GM18867 (cell line): ENCODE results near the gene ALPK3.

ENCODE experiments used
- ATAC-seq: cut with Tn5 transposase; IDR thresholded peaks from one replicate; pipeline ENCODE4 v1.9.1; 2021; ENCODE audit warnings: mild to moderate bottlenecking, moderate library complexity; ENCODE audit not compliant: unreplicated experiment

Gene ALPK3

GRCh38 chr15:84822653-84823281, 5.6 kb downstream of the ALPK3 start:
- ATAC-seq = no peak

GRCh38 chr15:84823282-84823878, 6.2 kb downstream of the ALPK3 start:
- ATAC-seq = no peak

GRCh38 chr15:84824260-84825007, 7.3 kb downstream of the ALPK3 start:
- no peak for ATAC-seq

DNA sequence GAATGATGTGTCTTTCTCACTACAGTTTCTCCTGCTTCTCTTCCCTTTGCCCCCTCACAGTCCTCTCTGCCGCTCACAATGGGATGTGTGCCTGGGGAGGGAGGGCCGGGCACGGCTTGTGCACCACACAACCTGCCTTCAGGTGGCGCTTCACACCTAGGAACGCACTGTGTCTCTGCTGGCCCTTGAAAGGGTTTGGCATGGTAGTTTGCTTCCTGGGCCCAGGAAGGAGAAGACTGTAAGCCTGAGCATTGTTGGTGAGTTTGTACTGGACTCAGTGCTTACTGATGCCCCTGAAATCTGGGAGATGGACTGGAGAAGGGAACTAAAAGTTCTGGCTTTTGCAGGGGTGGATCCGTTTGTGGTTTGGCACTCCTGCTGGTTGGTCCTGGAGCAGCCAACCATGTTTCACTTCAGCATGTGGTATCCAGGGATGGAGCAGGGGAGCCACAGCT, 9.2 kb downstream of the ALPK3 start:
- ATAC-seq = no peak

DNA sequence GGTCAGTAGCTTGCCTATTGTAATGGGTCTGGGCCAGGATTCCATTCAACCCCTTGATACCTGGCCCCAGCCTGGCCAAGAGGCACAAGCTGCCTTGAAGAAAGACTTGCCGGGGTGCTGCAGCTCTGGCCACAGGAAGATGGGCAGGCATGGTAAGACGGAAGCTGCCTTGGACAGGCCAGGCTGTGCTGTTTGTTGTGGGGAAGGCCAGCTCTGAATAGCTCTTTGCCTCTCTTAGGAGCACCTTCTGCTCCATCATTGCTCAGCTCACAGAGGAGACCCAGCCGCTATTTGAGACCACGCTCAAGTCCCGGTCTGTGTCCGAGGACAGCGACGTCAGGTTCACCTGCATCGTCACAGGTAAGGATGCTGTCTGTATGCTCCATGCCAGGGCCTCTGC, 10.1 kb downstream of the ALPK3 start:
- no peak for ATAC-seq

GRCh38 chr15:84828086-84828908, 11.1 kb downstream of the ALPK3 start:
- ATAC-seq = no peak

GRCh38 chr15:84829428-84829827, 12.3 kb downstream of the ALPK3 start:
- no peak for ATAC-seq

DNA sequence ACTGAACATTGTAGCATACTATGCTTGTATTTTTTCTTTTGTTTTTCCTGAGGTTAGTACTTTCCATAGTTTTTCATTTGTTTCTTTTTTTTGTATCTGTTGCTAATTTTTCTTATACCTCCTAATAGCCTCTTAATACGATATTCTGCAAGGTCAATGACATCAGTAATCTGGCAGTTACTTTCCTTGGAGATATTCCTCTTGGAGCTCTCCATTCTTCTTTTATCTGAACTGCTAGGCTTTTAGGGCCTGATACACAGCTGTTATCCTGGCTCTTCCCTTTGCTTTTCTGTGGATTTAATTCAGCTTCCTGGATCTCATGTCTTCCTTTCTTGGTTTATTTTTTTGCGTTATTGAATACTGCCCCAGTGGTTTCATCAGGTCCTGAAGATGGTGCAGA, 12.9 kb downstream of the ALPK3 start:
- ATAC-seq = no peak

GRCh38 chr15:84831028-84831427, 13.9 kb downstream of the ALPK3 start:
- ATAC-seq = no peak

DNA sequence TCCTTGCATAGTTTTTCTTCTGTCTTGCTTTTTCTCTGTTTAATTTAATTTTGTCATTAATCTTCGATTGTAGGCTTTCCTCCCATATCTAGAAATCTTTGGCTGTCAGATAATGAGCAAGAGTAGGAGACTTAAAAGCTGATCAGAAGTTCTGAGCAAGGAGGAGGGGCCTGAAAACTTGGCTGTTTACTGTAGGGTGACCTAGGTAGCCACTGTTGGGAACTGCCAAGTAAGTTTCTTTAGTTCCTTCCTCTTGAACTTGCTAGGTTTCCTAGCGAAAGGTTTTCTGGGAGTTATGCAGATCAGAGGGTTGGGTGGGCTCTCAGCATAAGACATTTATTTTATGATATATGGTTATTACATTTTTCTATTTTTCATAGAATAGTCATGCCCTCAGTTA, 14.5 kb downstream of the ALPK3 start:
- no peak for ATAC-seq

- no peak for ATAC-seq
These were observed 15.4 kb downstream of the ALPK3 start for GRCh38 chr15:84832448-84833040.

GRCh38 chr15:84833447-84834228, 16.5 kb downstream of the ALPK3 start:
- no peak for ATAC-seq

- ATAC-seq = no peak
These were observed 17.2 kb downstream of the ALPK3 start for GRCh38 chr15:84834229-84834955.

DNA sequence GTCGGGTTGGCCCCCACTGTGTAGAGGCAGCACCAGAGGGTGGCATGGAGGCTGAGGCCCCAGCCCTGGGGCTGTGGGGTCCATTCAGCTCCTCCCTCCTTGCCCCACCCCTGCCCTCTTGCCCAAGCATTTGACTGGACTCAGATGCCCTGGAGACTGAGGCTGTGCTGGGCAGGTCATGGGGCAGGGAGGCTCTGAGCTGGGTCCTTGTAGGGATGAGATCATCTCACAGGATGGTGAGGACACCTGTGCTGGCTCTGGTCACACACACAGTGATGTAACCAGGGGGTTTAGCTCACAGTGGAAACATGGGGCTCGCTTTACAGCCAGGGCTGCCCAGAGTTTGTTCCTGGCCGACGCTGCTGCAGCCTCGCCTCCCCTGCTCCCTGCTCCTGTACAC, 17.8 kb downstream of the ALPK3 start:
- ATAC-seq = no peak

GRCh38 chr15:84835661-84836337, 18.6 kb downstream of the ALPK3 start:
- ATAC-seq = no peak

GRCh38 chr15:84836844-84837243, 19.7 kb downstream of the ALPK3 start:
- ATAC-seq = no peak

DNA sequence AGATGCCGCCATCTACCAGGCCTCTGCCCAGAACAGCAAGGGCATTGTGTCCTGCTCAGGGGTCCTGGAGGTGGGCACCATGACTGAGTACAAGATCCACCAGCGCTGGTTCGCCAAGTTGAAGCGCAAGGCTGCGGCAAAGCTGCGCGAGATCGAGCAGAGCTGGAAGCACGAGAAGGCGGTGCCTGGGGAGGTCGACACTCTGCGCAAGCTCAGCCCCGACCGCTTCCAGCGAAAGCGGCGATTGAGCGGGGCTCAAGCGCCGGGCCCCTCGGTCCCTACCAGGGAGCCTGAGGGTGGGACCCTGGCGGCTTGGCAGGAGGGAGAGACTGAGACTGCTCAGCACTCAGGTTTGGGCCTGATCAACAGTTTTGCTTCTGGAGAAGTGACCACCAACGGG, 22.6 kb downstream of the ALPK3 start:
- no peak for ATAC-seq

DNA sequence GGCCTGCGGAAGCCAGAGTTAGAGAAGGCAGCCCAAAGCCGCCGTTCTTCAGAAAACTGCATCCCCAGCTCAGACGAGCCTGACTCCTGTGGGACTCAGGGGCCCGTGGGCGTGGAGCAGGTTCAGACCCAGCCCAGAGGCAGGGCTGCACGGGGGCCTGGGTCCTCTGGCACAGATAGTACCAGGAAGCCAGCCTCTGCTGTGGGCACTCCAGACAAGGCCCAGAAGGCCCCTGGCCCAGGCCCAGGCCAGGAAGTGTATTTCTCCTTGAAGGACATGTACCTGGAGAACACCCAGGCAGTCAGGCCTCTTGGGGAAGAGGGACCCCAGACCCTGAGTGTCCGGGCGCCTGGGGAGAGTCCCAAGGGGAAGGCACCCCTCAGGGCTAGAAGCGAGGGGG, 23.1 kb downstream of the ALPK3 start:
- no peak for ATAC-seq
